ENCODE data around the gene PRKAG1.

DNA sequence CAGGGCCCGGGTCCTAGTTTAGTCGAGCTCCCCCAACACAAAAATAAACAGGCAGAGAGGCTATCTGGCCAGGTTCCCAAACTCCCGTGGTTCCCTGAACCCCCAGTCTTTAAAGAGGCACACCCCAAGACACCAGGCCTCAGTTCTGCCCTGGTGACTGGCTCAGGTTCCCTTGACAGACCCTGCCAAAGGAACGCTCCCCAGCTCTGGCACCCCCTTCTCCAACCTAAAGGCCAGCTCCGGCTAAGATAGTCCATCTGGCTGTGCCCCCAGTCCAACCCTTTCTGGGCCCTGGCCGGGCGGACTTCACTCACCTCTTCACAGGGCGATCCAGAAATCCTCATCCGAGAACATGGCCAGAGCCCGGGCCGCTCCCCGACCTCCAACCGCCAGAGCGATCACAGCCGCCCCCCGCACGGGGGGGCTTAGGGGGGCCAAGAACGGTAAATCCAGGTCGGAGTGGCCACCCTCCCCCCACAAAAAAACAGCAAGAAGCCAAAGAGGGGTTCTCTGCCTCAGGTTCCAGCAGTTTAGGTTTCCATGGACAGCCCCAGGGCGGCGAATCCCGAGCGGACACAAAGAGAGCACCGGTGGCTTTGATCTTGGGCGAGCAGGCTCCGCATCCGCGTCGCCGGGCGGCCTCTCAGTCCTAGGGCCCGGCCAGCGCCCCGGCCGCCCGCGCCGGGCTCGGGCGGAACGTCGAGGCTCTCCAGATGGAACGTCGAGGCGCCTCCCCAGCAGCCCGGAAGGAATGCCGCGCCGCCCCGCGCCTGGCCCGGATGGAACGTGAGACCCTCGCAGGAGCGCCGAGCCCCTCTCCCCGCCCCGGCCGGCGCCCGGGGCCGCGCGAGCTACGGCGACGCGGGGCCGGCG, 41.0 kb upstream of the PRKAG1 start:
- TF ChIP-seq, protein P1, sequence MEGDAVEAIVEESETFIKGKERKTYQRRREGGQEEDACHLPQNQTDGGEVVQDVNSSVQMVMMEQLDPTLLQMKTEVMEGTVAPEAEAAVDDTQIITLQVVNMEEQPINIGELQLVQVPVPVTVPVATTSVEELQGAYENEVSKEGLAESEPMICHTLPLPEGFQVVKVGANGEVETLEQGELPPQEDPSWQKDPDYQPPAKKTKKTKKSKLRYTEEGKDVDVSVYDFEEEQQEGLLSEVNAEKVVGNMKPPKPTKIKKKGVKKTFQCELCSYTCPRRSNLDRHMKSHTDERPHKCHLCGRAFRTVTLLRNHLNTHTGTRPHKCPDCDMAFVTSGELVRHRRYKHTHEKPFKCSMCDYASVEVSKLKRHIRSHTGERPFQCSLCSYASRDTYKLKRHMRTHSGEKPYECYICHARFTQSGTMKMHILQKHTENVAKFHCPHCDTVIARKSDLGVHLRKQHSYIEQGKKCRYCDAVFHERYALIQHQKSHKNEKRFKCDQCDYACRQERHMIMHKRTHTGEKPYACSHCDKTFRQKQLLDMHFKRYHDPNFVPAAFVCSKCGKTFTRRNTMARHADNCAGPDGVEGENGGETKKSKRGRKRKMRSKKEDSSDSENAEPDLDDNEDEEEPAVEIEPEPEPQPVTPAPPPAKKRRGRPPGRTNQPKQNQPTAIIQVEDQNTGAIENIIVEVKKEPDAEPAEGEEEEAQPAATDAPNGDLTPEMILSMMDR (IDR thresholded peaks at IDR 0.05) = no peak
- no peak for TF ChIP-seq EZH2 (IDR thresholded peaks at IDR 0.05; ENCODE audit: borderline replicate concordance, insufficient read depth, low read depth, low read length, poor library complexity, severe bottlenecking)

Measured in B cell (primary cell).